Upper lobe of right lung (tissue), 1 donor: ENCODE data around the gene NDUFS4. TPM values are rescaled to one million over a fixed set of nuclear protein-coding genes. Genes with fewer than 3 reads are reported as not detected.
"Not testable (repeated sequence)": the region's sequence is repeated elsewhere in the genome, so short reads cannot be mapped to it uniquely, and the experiment has no call there.

ENCODE experiments used
- ATAC-seq: fragments of 200-7000 bp; cut with Tn5 transposase; one replicate; pipeline ENCODE4 v1.9.1; 2020; ENCODE audit warnings: mild to moderate bottlenecking, moderate library complexity
- DNase-seq: peaks from one replicate; pipeline ENCODE4 v3.0.0-alpha.2; 2020
- H3K27ac ChIP-seq: fragments of 200-600 bp; one replicate; pipeline ENCODE4 v1.8.0; 2022
- H3K27me3 ChIP-seq: fragments of 200-600 bp; one replicate; pipeline ENCODE4 v1.8.0; 2022; ENCODE audit warnings: mild to moderate bottlenecking
- H3K36me3 ChIP-seq: fragments of 200-600 bp; one replicate; pipeline ENCODE4 v1.8.0; 2022
- H3K4me1 ChIP-seq: fragments of 200-600 bp; one replicate; pipeline ENCODE4 v1.8.0; 2022
- H3K4me3 ChIP-seq: fragments of 200-600 bp; one replicate; pipeline ENCODE4 v1.8.0; 2022; ENCODE audit warnings: mild to moderate bottlenecking
- H3K9me3 ChIP-seq: fragments of 200-600 bp; one replicate; pipeline ENCODE4 v1.8.0; 2022
- CTCF ChIP-seq: fragments of 200-600 bp; IDR thresholded peaks from one replicate; pipeline ENCODE4 v1.8.0; 2022; ENCODE audit warnings: antibody characterized with exemption
- intact Hi-C: fragments of 100-400 bp; cut with DNase I; formaldehyde crosslinking; loops from one replicate; pipeline ENCODE4 v1.11.0; 2022
- total RNA-seq: library from RNA; stranded (reverse); fragmentation: NEBNext Ultra II Directional; extraction: Animal tissue kit (Norgen Biotek cat#: 25700); gene quantifications from one replicate; pipeline ENCODE4 v1.2.1, GENCODE V29; 2021
- donor health status: DM: no; HTN: yes; CAD: no; lungs with severe emphysema.

NDUFS4 gene
- total RNA-seq, 1 donor from 2014 or later = 54.1 TPM

DNA sequence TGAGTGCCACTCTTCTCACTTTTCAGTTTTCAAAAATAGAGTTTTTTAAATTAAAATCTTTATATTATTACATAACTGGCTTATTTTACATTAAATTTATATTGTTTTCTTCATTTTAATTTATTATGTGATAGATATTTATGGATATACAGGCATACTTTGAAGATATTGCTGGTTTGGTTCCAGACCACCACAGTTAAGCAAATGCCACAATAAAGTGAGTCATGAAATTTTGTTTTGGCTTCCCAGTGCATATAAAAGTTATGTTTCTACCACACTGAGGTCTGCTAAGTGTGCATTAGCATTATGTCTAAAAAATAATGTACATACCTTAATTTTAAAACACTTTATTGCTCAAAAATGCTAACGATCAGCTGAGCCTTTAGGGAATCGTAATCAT, 47.4 kb downstream of the NDUFS4 start:
- no peak for ATAC-seq
- TF ChIP-seq CTCF = no peak
- Histone ChIP-seq H3K9me3 (no peaks in the 10 kb centered on the region), H3K4me1 (peaks cover 9% of the 10 kb centered on the region), H3K4me3 (no peak overlapping the region), H3K36me3 (peaks cover 28% of the 10 kb centered on the region), H3K27ac (no peak overlapping the region), H3K27me3 (no peaks in the 10 kb centered on the region)
- DNase-seq = no peak
- intact Hi-C loops = no loop called here

DNA sequence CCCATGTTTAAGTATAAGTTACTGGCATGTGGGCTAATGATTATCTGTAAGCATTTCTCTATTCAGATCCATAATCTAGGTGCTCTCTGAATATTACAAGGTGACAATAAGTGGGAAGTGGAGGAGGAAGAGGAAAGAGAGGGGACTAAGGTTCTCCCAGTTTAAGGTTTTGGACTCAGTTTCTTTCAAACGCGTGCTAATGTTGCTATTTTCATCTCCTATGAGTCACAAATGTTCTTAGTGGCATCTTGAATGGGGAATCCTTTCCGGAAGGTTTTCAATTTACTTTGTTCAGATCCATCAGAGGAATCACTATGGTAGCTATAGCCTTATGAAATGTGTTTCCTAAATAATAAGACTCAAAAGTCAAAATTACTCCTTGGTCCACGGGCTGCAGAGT, 48.5 kb downstream of the NDUFS4 start:
- peaks cover 28% of the 10 kb centered on the region for H3K36me3 ChIP-seq
- H3K27ac ChIP-seq, H3K9me3 ChIP-seq, H3K4me3 ChIP-seq, H3K4me1 ChIP-seq, DNase-seq, intact Hi-C loops, ATAC-seq, H3K27me3 ChIP-seq: not testable (repeated sequence)

DNA sequence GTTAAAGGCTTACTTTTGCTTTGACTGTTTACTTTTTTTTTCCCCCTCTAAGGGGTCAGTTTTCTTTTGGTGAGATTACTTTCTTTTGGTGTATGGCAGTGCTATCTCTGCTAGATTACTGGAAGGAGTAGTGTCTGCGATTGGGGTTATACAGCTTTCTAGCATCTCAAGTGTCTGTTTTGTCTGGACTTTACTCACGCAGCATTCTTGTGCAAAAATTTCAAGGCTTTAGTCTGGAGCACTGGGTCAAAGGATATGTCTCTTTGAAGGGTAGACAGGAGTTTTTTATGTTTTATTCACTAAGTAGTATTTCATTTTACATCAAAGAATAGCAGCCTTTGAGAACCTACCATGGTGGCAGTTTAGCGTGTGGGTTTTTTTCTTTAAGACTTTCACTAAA, 52.6 kb downstream of the NDUFS4 start:
- H3K4me3 ChIP-seq = no peak overlapping the region
- H3K27ac ChIP-seq = no peak overlapping the region
- intact Hi-C loops = no loop called here
- no peak for TF ChIP-seq CTCF
- no peaks in the 10 kb centered on the region for H3K4me1 ChIP-seq
- ATAC-seq (no peak), DNase-seq (no peak)
- H3K9me3 ChIP-seq = no peaks in the 10 kb centered on the region
- no peaks in the 10 kb centered on the region for H3K27me3 ChIP-seq
- H3K36me3 ChIP-seq = peaks cover 10% of the 10 kb centered on the region

GRCh38 chr5:53613536-53613935, 53.1 kb downstream of the NDUFS4 start:
- Histone ChIP-seq H3K36me3 (peaks cover 6% of the 10 kb centered on the region), H3K4me3 (no peak overlapping the region), H3K9me3 (no peaks in the 10 kb centered on the region), H3K4me1 (no peaks in the 10 kb centered on the region), H3K27ac (no peak overlapping the region), H3K27me3 (no peaks in the 10 kb centered on the region)
- DNase-seq = no peak
- ATAC-seq = no peak
- no peak for TF ChIP-seq CTCF
- intact Hi-C loops = no loop called here

DNA sequence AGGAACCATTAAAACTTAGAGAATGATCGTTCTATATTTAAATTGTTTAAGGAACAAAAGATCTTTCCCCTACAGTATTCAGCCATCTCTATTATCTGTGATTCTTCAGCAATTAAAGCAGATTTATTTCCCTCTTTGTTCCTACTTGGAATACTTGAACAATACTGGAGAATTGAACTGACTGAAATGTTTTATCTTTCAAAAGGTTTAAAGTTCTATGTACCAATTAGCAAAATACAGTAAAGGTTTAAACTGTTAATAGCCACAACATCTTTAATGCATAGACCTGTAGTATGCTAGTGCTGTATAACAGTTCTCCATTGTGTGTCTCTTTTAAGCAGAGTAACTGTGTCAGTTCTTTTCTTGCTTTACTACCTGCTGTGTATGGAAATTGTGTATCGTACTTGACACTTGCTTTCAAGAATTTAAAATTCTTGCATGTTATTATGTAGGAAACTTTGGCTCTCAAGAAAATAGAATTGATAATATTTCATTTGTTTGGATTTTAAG, 54.0 kb downstream of the NDUFS4 start:
- Histone ChIP-seq H3K4me1 (no peaks in the 10 kb centered on the region), H3K4me3 (no peak overlapping the region), H3K9me3 (no peaks in the 10 kb centered on the region), H3K36me3 (no peaks in the 10 kb centered on the region), H3K27me3 (no peaks in the 10 kb centered on the region), H3K27ac (no peak overlapping the region)
- intact Hi-C loops = no loop called here
- TF ChIP-seq CTCF = no peak
- ATAC-seq = no peak
- no peak for DNase-seq

DNA sequence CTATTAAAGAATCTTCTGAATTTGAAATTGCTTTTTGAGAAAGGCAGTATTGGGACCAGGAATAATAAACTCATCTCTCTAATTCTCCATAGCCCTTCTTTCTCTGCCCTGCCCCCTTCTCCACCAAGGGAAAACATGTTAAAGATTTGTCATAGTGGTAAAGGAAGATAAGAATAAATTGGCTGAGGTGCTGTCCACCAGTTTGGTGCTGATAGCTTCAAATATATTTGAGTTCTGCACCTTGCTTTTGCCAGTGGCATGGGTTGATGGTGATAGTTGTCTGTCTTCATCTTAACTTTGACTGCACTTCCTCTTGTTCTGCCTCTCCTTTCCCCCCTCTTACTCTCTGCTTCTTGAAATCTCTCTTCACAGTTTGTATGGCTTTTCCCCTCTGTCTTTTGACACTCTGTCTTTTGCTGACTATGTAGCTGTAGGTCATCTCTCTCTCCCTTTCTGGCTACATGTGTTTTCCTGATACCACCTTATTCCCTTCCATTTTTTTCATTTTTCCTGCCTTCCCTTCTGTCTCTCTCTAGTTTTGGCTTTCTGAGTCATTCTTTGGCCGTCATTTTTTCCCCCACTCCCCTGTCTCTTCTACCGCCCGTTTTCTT, 56.6 kb downstream of the NDUFS4 start:
- no peaks in the 10 kb centered on the region for H3K4me1 ChIP-seq
- H3K36me3 ChIP-seq = no peaks in the 10 kb centered on the region
- no peak overlapping the region for H3K4me3 ChIP-seq
- H3K9me3 ChIP-seq = no peaks in the 10 kb centered on the region
- ATAC-seq (no peak), DNase-seq (no peak)
- no peaks in the 10 kb centered on the region for H3K27me3 ChIP-seq
- no peak overlapping the region for H3K27ac ChIP-seq
- intact Hi-C loops = no loop called here
- TF ChIP-seq CTCF = no peak
